ENCODE measurements around the gene ARMC6.

Gene ARMC6

GRCh38 chr19:19033426-19034203, at the start of gene ARMC6, which contains the start of gene SUGP2:
Gene ARMC6, plus strand, starts transcription at chr19:19033603. Its CDS starts 607 bp downstream, at chr19:19034210.
Gene SUGP2, minus strand, starts transcription at chr19:19033517. Its CDS starts 2,446 bp downstream, at chr19:19031071.
- peak; percentile 97 for DNase-seq

DNA sequence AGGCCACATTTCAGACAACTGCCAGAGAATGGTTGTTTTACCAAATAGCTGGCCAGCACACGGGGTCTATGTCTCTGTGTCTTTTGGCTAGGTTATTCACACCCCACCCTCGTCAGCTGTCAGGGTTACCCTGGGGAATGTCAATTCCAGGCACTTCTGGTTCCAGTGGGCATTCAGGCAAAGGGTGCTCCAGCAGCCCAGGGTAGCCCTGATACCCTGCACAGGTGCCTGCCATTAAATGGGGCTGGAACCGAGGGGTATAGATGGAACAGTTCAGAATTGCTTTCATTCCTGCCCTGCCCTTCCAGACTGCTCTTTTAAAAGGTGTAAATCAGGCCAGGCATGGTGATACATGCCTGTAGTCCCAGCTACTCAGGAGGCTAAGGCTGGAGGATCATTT, 49.2 kb upstream of the ARMC6 start:
- DNase-seq, result no peak

- DNase-seq, result no peak
Observed at GRCh38 chr19:18985257-18985656, 48.1 kb upstream of the ARMC6 start.

- DNase-seq, result no peak
Observed at GRCh38 chr19:18987456-18987855, 45.9 kb upstream of the ARMC6 start.

DNA sequence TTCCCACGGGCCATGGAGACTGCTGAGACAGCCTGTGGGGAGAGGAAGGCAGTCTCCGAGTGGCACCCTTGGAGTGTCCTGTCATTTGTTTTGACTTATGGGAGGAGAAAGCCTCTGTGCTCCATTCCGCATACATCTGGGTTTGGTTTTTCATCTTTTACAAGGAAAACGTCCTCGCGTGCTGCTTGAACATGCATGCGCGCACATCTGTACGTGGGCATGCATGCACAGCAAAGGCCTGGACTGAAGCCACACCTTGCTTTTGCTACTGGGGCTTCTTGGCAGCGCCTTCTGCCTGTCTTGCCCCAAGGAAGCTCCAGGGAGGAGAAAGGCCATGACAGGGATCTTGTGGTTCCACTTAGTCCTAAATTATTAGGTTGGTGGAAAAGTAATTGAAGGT, 44.1 kb upstream of the ARMC6 start:
- DNase-seq, result no peak

GRCh38 chr19:18990128-18990708, 43.2 kb upstream of the ARMC6 start:
- no peak for DNase-seq

DNA sequence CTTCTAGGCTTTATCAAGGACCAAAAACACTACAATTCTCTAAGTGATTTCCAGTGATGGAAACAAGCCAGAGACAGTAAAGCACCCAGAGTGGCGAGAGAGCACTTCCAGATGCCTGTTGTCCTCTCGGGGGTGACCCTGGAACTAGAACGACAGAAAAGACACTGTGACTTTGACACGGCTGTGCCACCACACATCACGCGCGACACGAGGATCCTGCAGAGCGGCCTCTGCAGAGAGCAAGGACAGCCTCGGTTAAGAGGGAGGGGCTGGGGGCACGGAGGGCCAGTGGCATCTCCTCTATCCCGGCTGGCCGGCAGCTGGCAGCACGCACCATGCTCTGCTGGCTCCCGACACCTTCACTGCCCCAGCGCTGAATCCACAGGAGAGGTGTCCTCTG, 42.4 kb upstream of the ARMC6 start:
- no peak for DNase-seq

DNA sequence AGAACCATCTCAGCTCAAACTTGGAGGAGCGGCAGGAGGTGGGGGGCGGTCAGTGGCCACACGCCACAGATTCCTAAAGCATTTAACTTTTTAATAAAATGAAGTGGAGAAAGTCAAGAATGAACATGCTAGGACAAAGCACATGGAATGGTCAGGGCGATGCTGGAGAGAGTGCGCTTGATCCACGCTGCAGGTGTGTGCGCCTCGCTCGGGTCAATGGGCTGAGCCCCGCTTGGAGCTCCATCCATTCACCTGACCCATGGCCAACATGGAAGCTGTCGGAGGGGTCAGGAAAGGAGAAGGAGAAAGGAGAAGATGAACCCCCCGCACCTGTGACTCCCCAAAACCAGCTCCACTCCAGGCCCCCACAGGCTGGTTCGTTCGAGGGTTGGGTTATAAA, 41.9 kb upstream of the ARMC6 start:
- no peak for DNase-seq

DNA sequence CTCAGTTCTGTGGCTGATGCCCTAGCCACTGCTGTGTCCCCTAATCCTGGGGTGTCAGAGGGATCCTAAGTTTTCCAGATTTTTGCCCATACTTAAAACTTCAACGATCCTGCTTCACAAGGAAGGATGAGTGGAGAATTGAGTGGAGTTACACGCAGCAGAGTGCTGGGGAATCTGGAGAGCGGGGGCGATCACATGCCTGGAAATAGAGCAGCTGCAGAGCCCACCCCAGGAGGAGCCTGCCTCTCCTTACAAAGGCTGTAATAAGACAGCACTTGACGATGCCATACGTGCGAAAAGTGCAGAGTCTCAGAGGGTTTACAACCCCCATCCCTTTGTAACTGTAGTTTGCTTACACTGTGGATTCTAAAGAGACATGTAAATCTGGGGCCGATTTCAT, 40.7 kb upstream of the ARMC6 start:
- DNase-seq, result no peak

DNA sequence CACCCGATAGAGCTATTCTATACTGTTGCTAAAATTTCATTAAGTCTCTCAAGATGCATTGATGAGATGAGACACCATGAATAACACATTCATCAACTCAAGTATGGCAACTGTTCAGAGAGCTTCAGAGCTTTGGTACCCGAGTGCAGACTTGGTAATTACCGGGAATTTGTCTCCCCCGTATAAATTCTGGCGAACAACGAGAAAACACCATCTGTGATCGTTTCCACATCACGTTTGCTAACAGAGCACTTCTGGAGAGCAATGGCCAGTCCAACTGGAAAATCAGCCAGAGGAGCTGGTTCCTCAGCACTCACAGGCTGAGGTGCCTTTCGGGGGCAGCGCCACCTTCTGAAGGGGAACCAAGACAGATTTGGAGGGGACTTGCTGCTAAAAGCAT, 40.3 kb upstream of the ARMC6 start:
- DNase-seq, result no peak

- DNase-seq, result no peak
Observed at GRCh38 chr19:18995804-18996241, 37.6 kb upstream of the ARMC6 start.

- no peak for DNase-seq
Observed at GRCh38 chr19:18996351-18996750, 37.1 kb upstream of the ARMC6 start.

GRCh38 chr19:18996796-18997394, 36.5 kb upstream of the ARMC6 start:
- DNase-seq, result no peak

DNA sequence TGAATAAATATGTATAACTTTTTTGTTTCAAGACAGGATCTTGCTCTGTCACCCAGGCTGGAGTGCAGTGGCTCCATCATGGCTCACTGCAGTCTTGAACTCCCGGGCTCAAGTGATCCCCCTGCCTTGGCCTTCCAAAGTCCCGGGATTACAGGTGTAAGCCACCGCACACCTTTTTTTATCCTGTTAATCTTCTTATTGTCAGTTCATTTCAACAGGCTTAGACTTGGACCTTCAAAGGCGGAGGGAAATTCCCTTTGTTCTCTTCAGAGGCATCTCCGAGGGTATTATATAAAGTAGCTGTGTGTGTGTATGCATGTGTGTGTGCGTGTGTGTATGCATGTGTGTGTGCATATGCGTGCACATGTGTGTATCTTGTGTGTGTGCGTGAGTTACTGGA, 35.1 kb upstream of the ARMC6 start:
- no peak for DNase-seq

- DNase-seq, result no peak
Observed at GRCh38 chr19:18999016-18999758, 34.2 kb upstream of the ARMC6 start.

- no peak for DNase-seq
Observed at GRCh38 chr19:18999896-19000620, 33.3 kb upstream of the ARMC6 start.

DNA sequence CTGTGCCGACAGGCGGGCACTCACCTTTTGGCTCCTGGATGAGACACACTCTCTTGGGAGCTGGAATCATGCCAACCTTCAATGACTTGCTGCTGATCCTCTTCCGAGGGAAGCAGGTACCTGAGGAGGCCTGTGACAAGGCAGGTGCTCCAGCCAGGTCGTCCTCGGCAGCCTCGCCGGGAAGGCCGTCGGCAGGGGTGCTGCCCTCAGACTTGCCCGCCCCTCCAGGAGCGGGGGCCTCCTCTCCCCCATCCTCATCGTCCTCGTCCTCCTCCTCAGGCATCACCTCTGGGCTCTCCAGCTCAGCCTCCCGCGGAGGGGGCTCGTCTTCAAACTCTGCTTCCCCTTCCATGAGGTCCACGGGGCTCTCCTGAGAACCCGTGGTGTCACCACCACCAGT, 29.3 kb upstream of the ARMC6 start:
- no peak for DNase-seq

- no peak for DNase-seq
Observed at GRCh38 chr19:19006213-19006612, 27.2 kb upstream of the ARMC6 start.

- DNase-seq, result no peak
Observed at GRCh38 chr19:19009951-19010350, 23.5 kb upstream of the ARMC6 start.

DNA sequence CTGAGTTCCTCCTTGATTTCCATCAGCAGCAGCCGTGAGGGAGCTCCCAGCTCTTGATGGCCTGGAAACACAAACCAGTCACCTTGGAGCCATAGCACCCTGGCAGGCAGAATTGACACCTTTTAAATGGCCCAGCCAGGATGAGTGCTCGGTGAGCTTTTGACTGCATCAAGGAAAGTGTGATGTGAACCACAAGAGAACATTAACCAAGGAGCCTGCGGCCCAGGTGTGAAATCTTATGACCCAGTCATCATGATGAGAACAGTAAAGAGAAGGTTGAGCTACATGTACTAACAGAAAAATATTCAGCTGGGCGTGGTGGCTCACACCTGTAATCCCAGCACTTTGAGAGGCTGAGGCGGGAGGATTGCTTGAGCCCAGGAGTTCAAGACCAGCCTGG, 22.9 kb upstream of the ARMC6 start:
- no peak for DNase-seq

- DNase-seq, result no peak
Observed at GRCh38 chr19:19021115-19021514, 12.3 kb upstream of the ARMC6 start.

DNA sequence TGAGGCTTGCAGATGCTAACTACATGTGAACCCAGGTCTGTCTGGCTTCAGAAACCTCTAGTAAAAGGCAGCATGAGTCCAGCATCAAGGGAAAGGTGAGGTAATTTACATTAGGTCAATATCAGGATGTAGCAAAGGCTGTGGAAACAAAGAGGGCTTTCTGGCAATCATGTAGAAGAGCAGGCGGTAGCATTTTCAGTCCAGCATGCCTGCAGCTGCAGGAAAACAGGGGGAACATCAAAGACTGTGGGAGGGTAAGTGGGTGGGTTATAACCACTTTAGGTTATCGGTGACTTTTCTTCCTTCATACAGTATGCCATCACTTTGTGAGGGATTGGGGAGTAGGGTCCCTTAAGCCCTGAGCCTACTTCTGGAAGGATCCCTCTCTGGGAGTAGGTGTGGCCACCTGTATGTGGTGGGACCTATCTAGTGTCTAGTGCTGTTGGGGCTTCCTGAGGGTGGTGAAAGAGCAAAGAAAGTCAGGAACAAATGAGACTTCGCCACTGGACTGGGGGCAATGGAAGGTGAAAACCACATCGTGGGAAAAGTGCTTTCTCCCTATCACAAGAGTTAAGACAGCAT, 10.9 kb upstream of the ARMC6 start:
- no peak for DNase-seq

All from activated CD8-positive, alpha-beta memory T cell treated with anti-CD3 and anti-CD28 coated beads for 24 hours (primary cell).